ENCODE data around the gene ADAM22.
A peak's percentile ranks its signal among the peaks of the same experiment; 100 is the strongest.

ADAM22 gene

DNA sequence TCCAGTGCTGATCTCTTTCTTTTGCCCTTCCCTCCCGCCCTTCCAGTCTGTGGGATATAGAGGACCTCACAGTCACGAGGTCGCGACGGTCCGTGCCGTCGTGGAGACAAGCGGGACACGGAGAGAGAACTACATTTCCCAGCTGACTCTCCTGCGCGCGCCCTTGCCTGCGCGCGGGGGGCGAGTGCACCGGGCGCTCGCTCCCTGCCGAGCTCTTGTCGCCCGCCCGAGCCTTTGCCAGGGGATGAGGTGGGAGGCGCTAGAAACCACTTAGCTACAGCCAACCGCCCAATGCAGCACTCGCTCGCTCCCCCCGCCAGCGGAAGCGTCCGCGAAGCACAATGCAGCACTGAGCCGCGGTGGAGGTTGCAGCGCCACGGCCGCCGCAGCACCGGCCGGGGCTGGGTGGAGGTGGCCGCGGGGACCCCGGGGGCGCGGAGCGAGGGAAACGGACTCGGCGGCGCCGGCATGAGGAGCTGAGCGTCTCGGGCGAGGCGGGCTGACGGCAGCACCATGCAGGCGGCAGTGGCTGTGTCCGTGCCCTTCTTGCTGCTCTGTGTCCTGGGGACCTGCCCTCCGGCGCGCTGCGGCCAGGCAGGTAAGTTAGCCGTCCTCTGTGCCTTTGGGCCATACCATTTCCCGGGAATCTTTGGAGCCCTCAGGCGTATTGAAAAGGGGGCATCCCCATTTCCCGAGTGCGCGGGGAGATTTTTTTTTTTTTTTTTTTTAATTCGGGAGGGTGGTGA is at the start of gene ADAM22 (continued):
- TF ChIP-seq, protein P1, sequence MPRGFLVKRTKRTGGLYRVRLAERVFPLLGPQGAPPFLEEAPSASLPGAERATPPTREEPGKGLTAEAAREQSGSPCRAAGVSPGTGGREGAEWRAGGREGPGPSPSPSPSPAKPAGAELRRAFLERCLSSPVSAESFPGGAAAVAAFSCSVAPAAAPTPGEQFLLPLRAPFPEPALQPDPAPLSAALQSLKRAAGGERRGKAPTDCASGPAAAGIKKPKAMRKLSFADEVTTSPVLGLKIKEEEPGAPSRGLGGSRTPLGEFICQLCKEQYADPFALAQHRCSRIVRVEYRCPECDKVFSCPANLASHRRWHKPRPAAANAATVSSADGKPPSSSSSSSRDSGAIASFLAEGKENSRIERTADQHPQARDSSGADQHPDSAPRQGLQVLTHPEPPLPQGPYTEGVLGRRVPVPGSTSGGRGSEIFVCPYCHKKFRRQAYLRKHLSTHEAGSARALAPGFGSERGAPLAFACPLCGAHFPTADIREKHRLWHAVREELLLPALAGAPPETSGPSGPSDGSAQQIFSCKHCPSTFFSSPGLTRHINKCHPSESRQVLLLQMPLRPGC (tag by site-specific recombination; IDR thresholded peaks at IDR 0.05): no peak
- no peak for TF ChIP-seq ZNF16 (tag by site-specific recombination; IDR thresholded peaks at IDR 0.05; ENCODE audit: low read depth)
- TF ChIP-seq SALL2 (tag by site-specific recombination; IDR thresholded peaks at IDR 0.05; ENCODE audit: borderline replicate concordance): no peak
- TF ChIP-seq ZNF350 (tag by site-specific recombination; IDR thresholded peaks at IDR 0.05): no peak
- TF ChIP-seq, protein P2, sequence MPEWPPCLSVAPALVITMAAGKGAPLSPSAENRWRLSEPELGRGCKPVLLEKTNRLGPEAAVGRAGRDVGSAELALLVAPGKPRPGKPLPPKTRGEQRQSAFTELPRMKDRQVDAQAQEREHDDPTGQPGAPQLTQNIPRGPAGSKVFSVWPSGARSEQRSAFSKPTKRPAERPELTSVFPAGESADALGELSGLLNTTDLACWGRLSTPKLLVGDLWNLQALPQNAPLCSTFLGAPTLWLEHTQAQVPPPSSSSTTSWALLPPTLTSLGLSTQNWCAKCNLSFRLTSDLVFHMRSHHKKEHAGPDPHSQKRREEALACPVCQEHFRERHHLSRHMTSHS (tag by site-specific recombination; IDR thresholded peaks at IDR 0.05): no peak
- TF ChIP-seq ZNF248 (tag by site-specific recombination; IDR thresholded peaks at IDR 0.05): no peak
- no peak for TF ChIP-seq PRDM1 (tag by site-specific recombination; IDR thresholded peaks at IDR 0.05)
- peak; percentile 62; the same call in 1 of the 2 replicates for TF ChIP-seq ZNF561 (tag by site-specific recombination; IDR thresholded peaks at IDR 0.05; ENCODE audit: borderline replicate concordance)
- TF ChIP-seq GFI1B (tag by site-specific recombination; IDR thresholded peaks at IDR 0.05): no peak
- no peak for TF ChIP-seq ZNF292 (tag by site-specific recombination; IDR thresholded peaks at IDR 0.05; ENCODE audit: borderline replicate concordance, low read depth)
- TF ChIP-seq ZSCAN16 (tag by site-specific recombination; IDR thresholded peaks at IDR 0.05): no peak
- TF ChIP-seq ZNF555 (tag by site-specific recombination; conservative IDR thresholded peaks at IDR 0.05): no peak
- no peak for TF ChIP-seq ZFP37 (tag by site-specific recombination; IDR thresholded peaks at IDR 0.05)
- no peak for TF ChIP-seq ZNF121 (tag by site-specific recombination; IDR thresholded peaks at IDR 0.05)
- TF ChIP-seq, protein P3, sequence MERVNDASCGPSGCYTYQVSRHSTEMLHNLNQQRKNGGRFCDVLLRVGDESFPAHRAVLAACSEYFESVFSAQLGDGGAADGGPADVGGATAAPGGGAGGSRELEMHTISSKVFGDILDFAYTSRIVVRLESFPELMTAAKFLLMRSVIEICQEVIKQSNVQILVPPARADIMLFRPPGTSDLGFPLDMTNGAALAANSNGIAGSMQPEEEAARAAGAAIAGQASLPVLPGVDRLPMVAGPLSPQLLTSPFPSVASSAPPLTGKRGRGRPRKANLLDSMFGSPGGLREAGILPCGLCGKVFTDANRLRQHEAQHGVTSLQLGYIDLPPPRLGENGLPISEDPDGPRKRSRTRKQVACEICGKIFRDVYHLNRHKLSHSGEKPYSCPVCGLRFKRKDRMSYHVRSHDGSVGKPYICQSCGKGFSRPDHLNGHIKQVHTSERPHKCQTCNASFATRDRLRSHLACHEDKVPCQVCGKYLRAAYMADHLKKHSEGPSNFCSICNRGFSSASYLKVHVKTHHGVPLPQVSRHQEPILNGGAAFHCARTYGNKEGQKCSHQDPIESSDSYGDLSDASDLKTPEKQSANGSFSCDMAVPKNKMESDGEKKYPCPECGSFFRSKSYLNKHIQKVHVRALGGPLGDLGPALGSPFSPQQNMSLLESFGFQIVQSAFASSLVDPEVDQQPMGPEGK (tag by site-specific recombination; IDR thresholded peaks at IDR 0.05): peak; percentile 85
- no peak for TF ChIP-seq ZNF654 (tag by site-specific recombination; IDR thresholded peaks at IDR 0.05; ENCODE audit: low read depth)
- TF ChIP-seq BCL11B (tag by site-specific recombination; IDR thresholded peaks at IDR 0.05; ENCODE audit: low read depth): no peak
- no peak for TF ChIP-seq ZNF610 (tag by site-specific recombination; IDR thresholded peaks at IDR 0.05; ENCODE audit: borderline replicate concordance)
- peak; percentile 38; the same call in 1 of the 2 replicates for TF ChIP-seq MZF1 (tag by site-specific recombination; IDR thresholded peaks at IDR 0.05; ENCODE audit: borderline replicate concordance)
- no peak for TF ChIP-seq ZNF391 (tag by site-specific recombination; IDR thresholded peaks at IDR 0.05; ENCODE audit: borderline replicate concordance, low read depth)
- no peak for TF ChIP-seq OSR2 (tag by site-specific recombination; IDR thresholded peaks at IDR 0.05)
- TF ChIP-seq, protein P4, sequence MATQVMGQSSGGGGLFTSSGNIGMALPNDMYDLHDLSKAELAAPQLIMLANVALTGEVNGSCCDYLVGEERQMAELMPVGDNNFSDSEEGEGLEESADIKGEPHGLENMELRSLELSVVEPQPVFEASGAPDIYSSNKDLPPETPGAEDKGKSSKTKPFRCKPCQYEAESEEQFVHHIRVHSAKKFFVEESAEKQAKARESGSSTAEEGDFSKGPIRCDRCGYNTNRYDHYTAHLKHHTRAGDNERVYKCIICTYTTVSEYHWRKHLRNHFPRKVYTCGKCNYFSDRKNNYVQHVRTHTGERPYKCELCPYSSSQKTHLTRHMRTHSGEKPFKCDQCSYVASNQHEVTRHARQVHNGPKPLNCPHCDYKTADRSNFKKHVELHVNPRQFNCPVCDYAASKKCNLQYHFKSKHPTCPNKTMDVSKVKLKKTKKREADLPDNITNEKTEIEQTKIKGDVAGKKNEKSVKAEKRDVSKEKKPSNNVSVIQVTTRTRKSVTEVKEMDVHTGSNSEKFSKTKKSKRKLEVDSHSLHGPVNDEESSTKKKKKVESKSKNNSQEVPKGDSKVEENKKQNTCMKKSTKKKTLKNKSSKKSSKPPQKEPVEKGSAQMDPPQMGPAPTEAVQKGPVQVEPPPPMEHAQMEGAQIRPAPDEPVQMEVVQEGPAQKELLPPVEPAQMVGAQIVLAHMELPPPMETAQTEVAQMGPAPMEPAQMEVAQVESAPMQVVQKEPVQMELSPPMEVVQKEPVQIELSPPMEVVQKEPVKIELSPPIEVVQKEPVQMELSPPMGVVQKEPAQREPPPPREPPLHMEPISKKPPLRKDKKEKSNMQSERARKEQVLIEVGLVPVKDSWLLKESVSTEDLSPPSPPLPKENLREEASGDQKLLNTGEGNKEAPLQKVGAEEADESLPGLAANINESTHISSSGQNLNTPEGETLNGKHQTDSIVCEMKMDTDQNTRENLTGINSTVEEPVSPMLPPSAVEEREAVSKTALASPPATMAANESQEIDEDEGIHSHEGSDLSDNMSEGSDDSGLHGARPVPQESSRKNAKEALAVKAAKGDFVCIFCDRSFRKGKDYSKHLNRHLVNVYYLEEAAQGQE (tag by site-specific recombination; IDR thresholded peaks at IDR 0.05): no peak
- TF ChIP-seq ZNF155 (tag by site-specific recombination; IDR thresholded peaks at IDR 0.05): no peak
- TF ChIP-seq, protein P5, sequence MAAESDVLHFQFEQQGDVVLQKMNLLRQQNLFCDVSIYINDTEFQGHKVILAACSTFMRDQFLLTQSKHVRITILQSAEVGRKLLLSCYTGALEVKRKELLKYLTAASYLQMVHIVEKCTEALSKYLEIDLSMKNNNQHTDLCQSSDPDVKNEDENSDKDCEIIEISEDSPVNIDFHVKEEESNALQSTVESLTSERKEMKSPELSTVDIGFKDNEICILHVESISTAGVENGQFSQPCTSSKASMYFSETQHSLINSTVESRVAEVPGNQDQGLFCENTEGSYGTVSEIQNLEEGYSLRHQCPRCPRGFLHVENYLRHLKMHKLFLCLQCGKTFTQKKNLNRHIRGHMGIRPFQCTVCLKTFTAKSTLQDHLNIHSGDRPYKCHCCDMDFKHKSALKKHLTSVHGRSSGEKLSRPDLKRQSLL (tag by site-specific recombination; IDR thresholded peaks at IDR 0.05): peak; percentile 50; the same call in 1 of the 2 replicates
- TF ChIP-seq ZNF19 (tag by site-specific recombination; IDR thresholded peaks at IDR 0.05; ENCODE audit: low read depth): no peak
- TF ChIP-seq ZBTB48 (tag by site-specific recombination; IDR thresholded peaks at IDR 0.05): no peak
- TF ChIP-seq, protein P6, sequence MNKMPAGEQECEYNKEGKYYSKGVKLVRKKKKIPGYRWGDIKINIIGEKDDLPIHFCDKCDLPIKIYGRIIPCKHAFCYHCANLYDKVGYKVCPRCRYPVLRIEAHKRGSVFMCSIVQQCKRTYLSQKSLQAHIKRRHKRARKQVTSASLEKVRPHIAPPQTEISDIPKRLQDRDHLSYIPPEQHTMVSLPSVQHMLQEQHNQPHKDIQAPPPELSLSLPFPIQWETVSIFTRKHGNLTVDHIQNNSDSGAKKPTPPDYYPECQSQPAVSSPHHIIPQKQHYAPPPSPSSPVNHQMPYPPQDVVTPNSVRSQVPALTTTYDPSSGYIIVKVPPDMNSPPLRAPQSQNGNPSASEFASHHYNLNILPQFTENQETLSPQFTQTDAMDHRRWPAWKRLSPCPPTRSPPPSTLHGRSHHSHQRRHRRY (tag by site-specific recombination; IDR thresholded peaks at IDR 0.05): no peak

Data from HEK293 (cell line).